Sigmoid colon (tissue), 4 donors: Measurements from ENCODE around the gene VPS13D.

Experiments
- EP300 ChIP-seq, 4 donors: sonication (generic); formaldehyde crosslinking; IDR thresholded peaks; one replicate each; pipeline ENCODE4 v1.6.1; 2017; ENCODE audit warnings: antibody characterized with exemption in 4 of 4
- POLR2A ChIP-seq, 2 donors: fragments of 450-650 bp; IDR thresholded peaks; one replicate each; pipeline ENCODE4 v1.6.1; 2016; ENCODE audit warnings: antibody characterized with exemption in 2 of 2, mild to moderate bottlenecking in 2 of 2, moderate library complexity in 2 of 2
- POLR2AphosphoS5 ChIP-seq, 4 donors: sonication (generic); formaldehyde crosslinking; IDR thresholded peaks; one replicate each; pipeline ENCODE4 v1.6.1; 2017; ENCODE audit warnings: antibody characterized with exemption in 4 of 4
- TF ChIP-seq, protein P1 (sequence below), 4 experiments: fragments of 450-650 bp in 3 of 4; fragments of 200-600 bp in 1 of 4; IDR thresholded peaks; one replicate each; pipeline ENCODE4 v1.5.1; 2016 to 2019; ENCODE audit warnings: antibody characterized with exemption in 4 of 4, mild to moderate bottlenecking in 3 of 4, moderate library complexity in 2 of 4

DNA sequence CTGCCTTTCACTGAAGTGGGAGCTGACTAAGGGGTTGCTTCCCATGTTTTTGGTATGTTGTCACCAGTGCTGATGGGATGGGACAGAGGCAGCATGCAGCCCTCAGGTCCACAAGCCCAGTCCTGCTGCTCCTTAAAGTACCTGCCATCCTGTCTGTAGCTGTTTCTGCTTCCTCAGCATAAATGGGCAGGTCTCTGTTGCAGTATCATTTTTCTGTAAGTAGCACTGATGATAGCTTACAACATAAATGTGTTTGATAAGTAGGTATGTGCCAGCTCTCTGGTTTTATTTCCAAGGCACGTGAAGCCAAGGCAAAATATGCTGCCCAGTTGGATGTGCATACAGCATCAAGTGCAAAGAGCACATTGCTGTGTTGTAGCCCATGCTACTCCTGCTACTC lies 173.0 kb downstream of the VPS13D start:
- TF ChIP-seq, protein P1, sequence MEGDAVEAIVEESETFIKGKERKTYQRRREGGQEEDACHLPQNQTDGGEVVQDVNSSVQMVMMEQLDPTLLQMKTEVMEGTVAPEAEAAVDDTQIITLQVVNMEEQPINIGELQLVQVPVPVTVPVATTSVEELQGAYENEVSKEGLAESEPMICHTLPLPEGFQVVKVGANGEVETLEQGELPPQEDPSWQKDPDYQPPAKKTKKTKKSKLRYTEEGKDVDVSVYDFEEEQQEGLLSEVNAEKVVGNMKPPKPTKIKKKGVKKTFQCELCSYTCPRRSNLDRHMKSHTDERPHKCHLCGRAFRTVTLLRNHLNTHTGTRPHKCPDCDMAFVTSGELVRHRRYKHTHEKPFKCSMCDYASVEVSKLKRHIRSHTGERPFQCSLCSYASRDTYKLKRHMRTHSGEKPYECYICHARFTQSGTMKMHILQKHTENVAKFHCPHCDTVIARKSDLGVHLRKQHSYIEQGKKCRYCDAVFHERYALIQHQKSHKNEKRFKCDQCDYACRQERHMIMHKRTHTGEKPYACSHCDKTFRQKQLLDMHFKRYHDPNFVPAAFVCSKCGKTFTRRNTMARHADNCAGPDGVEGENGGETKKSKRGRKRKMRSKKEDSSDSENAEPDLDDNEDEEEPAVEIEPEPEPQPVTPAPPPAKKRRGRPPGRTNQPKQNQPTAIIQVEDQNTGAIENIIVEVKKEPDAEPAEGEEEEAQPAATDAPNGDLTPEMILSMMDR (IDR thresholded peaks at IDR 0.05), result no peak
- no peak for TF ChIP-seq POLR2A (IDR thresholded peaks at IDR 0.05)
- no peak for TF ChIP-seq POLR2AphosphoS5 (IDR thresholded peaks at IDR 0.05)
- no peak for TF ChIP-seq EP300 (IDR thresholded peaks at IDR 0.05)
